ENCODE measurements around the gene LRP1-AS.

DNA sequence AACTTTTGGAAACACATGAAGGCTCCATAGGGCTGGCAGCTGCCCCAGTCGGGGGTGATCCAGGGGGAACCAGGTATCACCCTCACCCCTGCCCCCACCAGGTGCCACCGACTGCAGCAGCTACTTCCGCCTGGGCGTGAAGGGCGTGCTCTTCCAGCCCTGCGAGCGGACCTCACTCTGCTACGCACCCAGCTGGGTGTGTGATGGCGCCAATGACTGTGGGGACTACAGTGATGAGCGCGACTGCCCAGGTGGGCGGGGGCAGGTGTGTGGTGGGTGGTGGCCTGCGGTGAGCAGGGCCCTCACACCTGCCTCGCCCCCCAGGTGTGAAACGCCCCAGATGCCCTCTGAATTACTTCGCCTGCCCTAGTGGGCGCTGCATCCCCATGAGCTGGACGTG lies 46.8 kb upstream of the LRP1-AS start:
- TF ChIP-seq, protein P1, sequence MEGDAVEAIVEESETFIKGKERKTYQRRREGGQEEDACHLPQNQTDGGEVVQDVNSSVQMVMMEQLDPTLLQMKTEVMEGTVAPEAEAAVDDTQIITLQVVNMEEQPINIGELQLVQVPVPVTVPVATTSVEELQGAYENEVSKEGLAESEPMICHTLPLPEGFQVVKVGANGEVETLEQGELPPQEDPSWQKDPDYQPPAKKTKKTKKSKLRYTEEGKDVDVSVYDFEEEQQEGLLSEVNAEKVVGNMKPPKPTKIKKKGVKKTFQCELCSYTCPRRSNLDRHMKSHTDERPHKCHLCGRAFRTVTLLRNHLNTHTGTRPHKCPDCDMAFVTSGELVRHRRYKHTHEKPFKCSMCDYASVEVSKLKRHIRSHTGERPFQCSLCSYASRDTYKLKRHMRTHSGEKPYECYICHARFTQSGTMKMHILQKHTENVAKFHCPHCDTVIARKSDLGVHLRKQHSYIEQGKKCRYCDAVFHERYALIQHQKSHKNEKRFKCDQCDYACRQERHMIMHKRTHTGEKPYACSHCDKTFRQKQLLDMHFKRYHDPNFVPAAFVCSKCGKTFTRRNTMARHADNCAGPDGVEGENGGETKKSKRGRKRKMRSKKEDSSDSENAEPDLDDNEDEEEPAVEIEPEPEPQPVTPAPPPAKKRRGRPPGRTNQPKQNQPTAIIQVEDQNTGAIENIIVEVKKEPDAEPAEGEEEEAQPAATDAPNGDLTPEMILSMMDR (IDR thresholded peaks at IDR 0.05), result no peak
- TF ChIP-seq, protein P2, sequence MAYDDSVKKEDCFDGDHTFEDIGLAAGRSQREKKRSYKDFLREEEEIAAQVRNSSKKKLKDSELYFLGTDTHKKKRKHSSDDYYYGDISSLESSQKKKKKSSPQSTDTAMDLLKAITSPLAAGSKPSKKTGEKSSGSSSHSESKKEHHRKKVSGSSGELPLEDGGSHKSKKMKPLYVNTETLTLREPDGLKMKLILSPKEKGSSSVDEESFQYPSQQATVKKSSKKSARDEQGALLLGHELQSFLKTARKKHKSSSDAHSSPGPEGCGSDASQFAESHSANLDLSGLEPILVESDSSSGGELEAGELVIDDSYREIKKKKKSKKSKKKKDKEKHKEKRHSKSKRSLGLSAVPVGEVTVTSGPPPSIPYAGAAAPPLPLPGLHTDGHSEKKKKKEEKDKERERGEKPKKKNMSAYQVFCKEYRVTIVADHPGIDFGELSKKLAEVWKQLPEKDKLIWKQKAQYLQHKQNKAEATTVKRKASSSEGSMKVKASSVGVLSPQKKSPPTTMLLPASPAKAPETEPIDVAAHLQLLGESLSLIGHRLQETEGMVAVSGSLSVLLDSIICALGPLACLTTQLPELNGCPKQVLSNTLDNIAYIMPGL (CRISPR knock-in tag; IDR thresholded peaks at IDR 0.05; ENCODE audit: borderline replicate concordance), result no peak
- no peak for TF ChIP-seq KDM1A (IDR thresholded peaks at IDR 0.05; ENCODE audit: low read depth)
- no peak for TF ChIP-seq FOSL2 (IDR thresholded peaks at IDR 0.05)
- no peak for TF ChIP-seq FOSL2 (CRISPR knock-in tag; IDR thresholded peaks at IDR 0.05)
- TF ChIP-seq RFX5 (IDR thresholded peaks at IDR 0.05), result no peak
- TF ChIP-seq, protein P3, sequence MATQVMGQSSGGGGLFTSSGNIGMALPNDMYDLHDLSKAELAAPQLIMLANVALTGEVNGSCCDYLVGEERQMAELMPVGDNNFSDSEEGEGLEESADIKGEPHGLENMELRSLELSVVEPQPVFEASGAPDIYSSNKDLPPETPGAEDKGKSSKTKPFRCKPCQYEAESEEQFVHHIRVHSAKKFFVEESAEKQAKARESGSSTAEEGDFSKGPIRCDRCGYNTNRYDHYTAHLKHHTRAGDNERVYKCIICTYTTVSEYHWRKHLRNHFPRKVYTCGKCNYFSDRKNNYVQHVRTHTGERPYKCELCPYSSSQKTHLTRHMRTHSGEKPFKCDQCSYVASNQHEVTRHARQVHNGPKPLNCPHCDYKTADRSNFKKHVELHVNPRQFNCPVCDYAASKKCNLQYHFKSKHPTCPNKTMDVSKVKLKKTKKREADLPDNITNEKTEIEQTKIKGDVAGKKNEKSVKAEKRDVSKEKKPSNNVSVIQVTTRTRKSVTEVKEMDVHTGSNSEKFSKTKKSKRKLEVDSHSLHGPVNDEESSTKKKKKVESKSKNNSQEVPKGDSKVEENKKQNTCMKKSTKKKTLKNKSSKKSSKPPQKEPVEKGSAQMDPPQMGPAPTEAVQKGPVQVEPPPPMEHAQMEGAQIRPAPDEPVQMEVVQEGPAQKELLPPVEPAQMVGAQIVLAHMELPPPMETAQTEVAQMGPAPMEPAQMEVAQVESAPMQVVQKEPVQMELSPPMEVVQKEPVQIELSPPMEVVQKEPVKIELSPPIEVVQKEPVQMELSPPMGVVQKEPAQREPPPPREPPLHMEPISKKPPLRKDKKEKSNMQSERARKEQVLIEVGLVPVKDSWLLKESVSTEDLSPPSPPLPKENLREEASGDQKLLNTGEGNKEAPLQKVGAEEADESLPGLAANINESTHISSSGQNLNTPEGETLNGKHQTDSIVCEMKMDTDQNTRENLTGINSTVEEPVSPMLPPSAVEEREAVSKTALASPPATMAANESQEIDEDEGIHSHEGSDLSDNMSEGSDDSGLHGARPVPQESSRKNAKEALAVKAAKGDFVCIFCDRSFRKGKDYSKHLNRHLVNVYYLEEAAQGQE (IDR thresholded peaks at IDR 0.05), result no peak
- TF ChIP-seq JUN (IDR thresholded peaks at IDR 0.05), result no peak
